Caco-2 (cell line): ENCODE data around the gene TMEM87A. TPM values are rescaled to one million over a fixed set of nuclear protein-coding genes. Genes with fewer than 3 reads are reported as not detected.

Experiments used
- BruUV-seq: library from RNA; stranded (reverse); fragments of 400-500 nt; replicated peaks from 2 replicates; lab custom pipeline; 2021; lab: Mats Ljungman, UMichigan
- CTCF ChIA-PET: fragments of 300-600 bp; sonication (Branson Sonifier 250); formaldehyde crosslinking; loops from one replicate; lab custom pipeline; 2022; ENCODE audit warnings: antibody characterized with exemption; lab: Charles Lee
- POLR2A ChIA-PET: fragments of 300-600 bp; sonication (Branson Sonifier 250); formaldehyde crosslinking; loops from one replicate; lab custom pipeline; 2022; ENCODE audit warnings: antibody characterized with exemption; lab: Charles Lee
- DNase-seq, 2 experiments: peaks; one replicate each; pipeline versions ENCODE4 v3.0.0 to v3.0.0-alpha.2; 2020 to 2022
- H3K27me3 ChIP-seq: replicated peaks from 2 replicates; pipeline ENCODE4 v1.6.0; 2011; ENCODE audit warnings: low read length; ENCODE audit not compliant: control insufficient read depth, insufficient read depth
- H3K36me3 ChIP-seq: 2 replicates; pipeline ENCODE4 v1.5.1; 2011; ENCODE audit warnings: low read length; ENCODE audit not compliant: control insufficient read depth, insufficient read depth
- H3K4me1 ChIP-seq: fragments of 250-450 bp; sonication (Bioruptor Pico); 2 replicates; pipeline ENCODE4 v1.5.1; 2020; ENCODE audit warnings: mild to moderate bottlenecking
- H3K4me3 ChIP-seq: 2 replicates; pipeline ENCODE4 v1.5.1; 2011; ENCODE audit warnings: low read depth, mild to moderate bottlenecking, control low read depth, low read length
- H3K9me3 ChIP-seq: fragments of 250-450 bp; sonication (Bioruptor Pico); 2 replicates; pipeline ENCODE4 v1.5.1; 2020; ENCODE audit warnings: mild to moderate bottlenecking, moderate library complexity
- H3K27ac Mint-ChIP-seq: one replicate; pipeline ENCODE4 v1.8.0; 2022; ENCODE audit warnings: mixed read lengths; ENCODE audit not compliant: unreplicated experiment
- H3K27me3 Mint-ChIP-seq: one replicate; pipeline ENCODE4 v1.8.0; 2022; ENCODE audit warnings: mixed read lengths; ENCODE audit not compliant: insufficient read depth, unreplicated experiment
- H3K36me3 Mint-ChIP-seq: one replicate; pipeline ENCODE4 v1.8.0; 2022; ENCODE audit warnings: mild to moderate bottlenecking, mixed read lengths; ENCODE audit not compliant: insufficient read depth, unreplicated experiment
- H3K4me1 Mint-ChIP-seq: one replicate; pipeline ENCODE4 v1.8.0; 2022; ENCODE audit warnings: low read depth, mixed read lengths; ENCODE audit not compliant: unreplicated experiment
- H3K4me3 Mint-ChIP-seq: one replicate; pipeline ENCODE4 v1.8.0; 2022; ENCODE audit warnings: mild to moderate bottlenecking, moderate library complexity, mixed read lengths; ENCODE audit not compliant: unreplicated experiment
- H3K9me3 Mint-ChIP-seq: one replicate; pipeline ENCODE4 v1.8.0; 2022; ENCODE audit warnings: mixed read lengths; ENCODE audit not compliant: unreplicated experiment
- CTCF ChIP-seq, 2 experiments: fragments of 200-600 bp in 1 of 2; IDR thresholded peaks; 1 replicate in 1 of 2; 2 replicates in 1 of 2; pipeline versions ENCODE4 v1.5.1 to v1.8.0; 2011 to 2022; ENCODE audit warnings: antibody characterized with exemption in 1 of 2, control low read depth in 1 of 2, inconsistent platforms in 1 of 2, low read depth in 1 of 2, low read length in 1 of 2, mild to moderate bottlenecking in 1 of 2, moderate library complexity in 1 of 2; ENCODE audit not compliant: insufficient read depth in 1 of 2, severe bottlenecking in 1 of 2, unreplicated experiment in 1 of 2
- intact Hi-C: fragments of 100-400 bp; cut with micrococcal nuclease; formaldehyde crosslinking; loops from one replicate; pipeline ENCODE4 v1.10.0; 2022; ENCODE audit not compliant: unreplicated experiment
- total RNA-seq: library from RNA; stranded (reverse); gene quantifications from 2 replicates; pipeline ENCODE4 v1.2.3, GENCODE V29; 2022

TMEM87A gene
- total RNA-seq, 1 experiment from 2014 or later, result 38.4 TPM

DNA sequence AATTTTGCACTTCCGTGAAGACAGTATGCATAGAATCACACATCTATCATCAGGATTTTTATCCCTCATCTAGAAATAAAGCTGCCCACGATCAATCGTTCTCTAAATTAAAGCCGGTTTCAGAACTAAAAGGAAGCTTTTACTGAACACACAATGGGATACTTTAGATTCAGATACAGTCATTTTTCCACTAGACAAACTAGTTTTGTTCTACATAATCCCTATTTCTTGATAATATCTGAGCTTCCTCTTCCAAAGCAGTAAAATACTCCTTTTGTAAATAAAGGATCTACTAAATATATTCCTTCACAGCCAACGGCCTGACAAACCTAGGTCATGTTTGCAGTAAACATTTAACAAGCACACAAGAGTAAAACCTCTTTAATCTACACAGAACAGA is 2.2 kb downstream of the TMEM87A start:
- DNase-seq, result no peak
- Mint-ChIP-seq H3K27me3 (no peaks in the 10 kb centered on the region), H3K4me3 (no peak overlapping the region), H3K27ac (no peak overlapping the region), H3K9me3 (no peaks in the 10 kb centered on the region), H3K4me1 (peaks cover 13% of the 10 kb centered on the region), H3K36me3 (peaks cover 16% of the 10 kb centered on the region)
- TF ChIP-seq CTCF (IDR thresholded peaks at IDR 0.05; ENCODE audit: insufficient read depth in 1 of 2, low read depth in 1 of 2, low read length in 1 of 2, severe bottlenecking in 1 of 2, unreplicated experiment in 1 of 2), result no peak
- Histone ChIP-seq H3K27me3 (no peaks in the 10 kb centered on the region), H3K36me3 (no peaks in the 10 kb centered on the region), H3K4me3 (no peak overlapping the region), H3K9me3 (no peaks in the 10 kb centered on the region), H3K4me1 (peaks cover 30% of the 10 kb centered on the region)
- ChIA-PET POLR2A (no interaction called here), CTCF (no interaction called here)
- BruUV-seq, result no TSS peak
- intact Hi-C loops, result loop anchor here (5.0 kb wide), 1 partner anchor 299 kb away; the partner anchor contains the start of gene EHD4

GRCh38 chr15:42270551-42270950 is 2.7 kb downstream of the TMEM87A start:
- POLR2A ChIA-PET, result no interaction called here
- intact Hi-C loops, result loop anchor here (5.0 kb wide), 1 partner anchor 298 kb away; the partner anchor contains the start of gene EHD4
- no peak overlapping the region for H3K27ac Mint-ChIP-seq
- no peaks in the 10 kb centered on the region for H3K27me3 Mint-ChIP-seq
- H3K9me3 ChIP-seq, result no peaks in the 10 kb centered on the region
- no TSS peak for BruUV-seq
- peaks cover 20% of the 10 kb centered on the region for H3K36me3 Mint-ChIP-seq
- no peaks in the 10 kb centered on the region; the same call in 1 of the 2 replicates for H3K36me3 ChIP-seq
- DNase-seq, result no peak
- peaks cover 27% of the 10 kb centered on the region for H3K4me1 ChIP-seq
- H3K27me3 ChIP-seq, result no peaks in the 10 kb centered on the region
- no peak for TF ChIP-seq CTCF (IDR thresholded peaks at IDR 0.05; ENCODE audit: insufficient read depth in 1 of 2, low read depth in 1 of 2, low read length in 1 of 2, severe bottlenecking in 1 of 2, unreplicated experiment in 1 of 2)
- CTCF ChIA-PET, result no interaction called here
- no peaks in the 10 kb centered on the region for H3K9me3 Mint-ChIP-seq
- no peak overlapping the region for H3K4me3 ChIP-seq
- H3K4me3 Mint-ChIP-seq, result no peak overlapping the region
- peaks cover 9% of the 10 kb centered on the region for H3K4me1 Mint-ChIP-seq

DNA sequence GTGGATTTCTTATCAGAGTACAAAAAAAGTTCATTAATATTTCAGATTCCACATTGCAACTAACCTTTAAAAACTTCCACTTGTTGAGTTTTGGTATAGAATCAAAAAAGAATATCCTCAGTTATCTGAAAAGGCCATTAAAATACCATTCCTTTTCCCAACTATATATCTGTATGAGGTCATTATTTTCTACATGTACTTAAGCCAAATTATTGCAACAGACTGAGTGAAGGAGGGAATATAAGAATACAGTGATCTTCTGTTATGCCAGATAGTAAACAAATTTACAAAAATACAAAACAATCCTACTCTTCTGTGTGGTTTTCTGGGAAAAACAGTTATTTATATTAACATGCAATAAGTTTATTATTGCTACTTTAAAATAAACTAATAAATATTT is 5.9 kb downstream of the TMEM87A start:
- ChIA-PET POLR2A (no interaction called here), CTCF (no interaction called here)
- Mint-ChIP-seq H3K27ac (no peak overlapping the region), H3K27me3 (no peaks in the 10 kb centered on the region), H3K4me1 (peaks cover 6% of the 10 kb centered on the region), H3K36me3 (peaks cover 44% of the 10 kb centered on the region), H3K4me3 (no peak overlapping the region), H3K9me3 (no peaks in the 10 kb centered on the region)
- no peak for DNase-seq
- intact Hi-C loops, result no loop called here
- no peaks in the 10 kb centered on the region; the same call in 1 of the 2 replicates for H3K36me3 ChIP-seq
- peaks cover 25% of the 10 kb centered on the region for H3K4me1 ChIP-seq
- no peak overlapping the region for H3K4me3 ChIP-seq
- no TSS peak for BruUV-seq
- H3K27me3 ChIP-seq, result no peaks in the 10 kb centered on the region
- no peaks in the 10 kb centered on the region for H3K9me3 ChIP-seq
- no peak for TF ChIP-seq CTCF (IDR thresholded peaks at IDR 0.05; ENCODE audit: insufficient read depth in 1 of 2, low read depth in 1 of 2, low read length in 1 of 2, severe bottlenecking in 1 of 2, unreplicated experiment in 1 of 2)
